Activated B cell treated with CpG ODN at 0.5 μM for 24 hours (primary cell): ENCODE data around the gene CCDC197. TPM values are rescaled to one million over a fixed set of nuclear protein-coding genes. Genes with fewer than 3 reads are reported as not detected.

Source experiments
- ATAC-seq: fragments of 200-7000 bp; cut with Tn5 transposase; one replicate; pipeline ENCODE4 v1.10.0; 2021; ENCODE audit warnings: low read depth, mild to moderate bottlenecking, moderate library complexity
- CTCF ChIA-PET: fragments of 350-600 bp; sonication (Branson Sonifier 250); formaldehyde crosslinking; loops from one replicate; lab custom pipeline; 2021; ENCODE audit warnings: antibody characterized with exemption; lab: Charles Lee
- POLR2A ChIA-PET: fragments of 350-600 bp; sonication (Branson Sonifier 250); formaldehyde crosslinking; loops from one replicate; lab custom pipeline; 2021; ENCODE audit warnings: antibody characterized with exemption; lab: Charles Lee
- DNase-seq: peaks from one replicate; pipeline ENCODE4 v3.0.0; 2022
- H3K27ac Mint-ChIP-seq: one replicate; pipeline ENCODE4 v1.8.0; 2020; ENCODE audit warnings: mixed read lengths
- H3K27me3 Mint-ChIP-seq: one replicate; pipeline ENCODE4 v1.8.0; 2021; ENCODE audit warnings: mixed read lengths
- H3K36me3 Mint-ChIP-seq: one replicate; pipeline ENCODE4 v1.8.0; 2021; ENCODE audit warnings: low read depth, mixed read lengths
- H3K4me1 Mint-ChIP-seq: one replicate; pipeline ENCODE4 v1.8.0; 2021; ENCODE audit warnings: mixed read lengths
- H3K4me3 Mint-ChIP-seq: one replicate; pipeline ENCODE4 v1.8.0; 2020; ENCODE audit warnings: mild to moderate bottlenecking, mixed read lengths
- H3K9me3 Mint-ChIP-seq: one replicate; pipeline ENCODE4 v1.8.0; 2020; ENCODE audit warnings: mixed read lengths
- intact Hi-C: fragments of 100-400 bp; cut with micrococcal nuclease; formaldehyde crosslinking; loops from one replicate; pipeline ENCODE4 v1.15.1; 2024
- total RNA-seq: library from RNA; stranded (reverse); gene quantifications from 2 replicates; pipeline ENCODE4 v1.2.3, GENCODE V29; 2022
- TF ChIP-seq, protein P1 (sequence below): fragments of 200-600 bp; IDR thresholded peaks from one replicate; pipeline ENCODE4 v1.8.0; 2022; ENCODE audit warnings: antibody characterized with exemption, mild to moderate bottlenecking

CCDC197 gene
- total RNA-seq, 1 donor from 2014 or later, result not detected

GRCh38 chr14:93971635-93972027 is 25.5 kb upstream of the CCDC197 start:
- ATAC-seq, result no peak
- CTCF ChIA-PET, result interaction anchor here (0.7 to 13.3 kb wide), 10 partner anchors 11 to 54 kb away, joined by 3 to 498 read pairs (median 12); partner anchors contain the start of gene OTUB2
- Mint-ChIP-seq H3K27ac (peak overlapping the region; percentile 89), H3K9me3 (no peaks in the 10 kb centered on the region), H3K27me3 (peaks cover 16% of the 10 kb centered on the region), H3K4me1 (peaks cover 70% of the 10 kb centered on the region), H3K36me3 (no peaks in the 10 kb centered on the region), H3K4me3 (peak overlapping the region; percentile 89)
- POLR2A ChIA-PET, result interaction anchor here (1.4 to 6.6 kb wide), 6 partner anchors 9 to 109 kb away, joined by 4 to 133 read pairs (median 12); partner anchors contain the start of genes DDX24 and IFI27L1
- TF ChIP-seq, protein P1, sequence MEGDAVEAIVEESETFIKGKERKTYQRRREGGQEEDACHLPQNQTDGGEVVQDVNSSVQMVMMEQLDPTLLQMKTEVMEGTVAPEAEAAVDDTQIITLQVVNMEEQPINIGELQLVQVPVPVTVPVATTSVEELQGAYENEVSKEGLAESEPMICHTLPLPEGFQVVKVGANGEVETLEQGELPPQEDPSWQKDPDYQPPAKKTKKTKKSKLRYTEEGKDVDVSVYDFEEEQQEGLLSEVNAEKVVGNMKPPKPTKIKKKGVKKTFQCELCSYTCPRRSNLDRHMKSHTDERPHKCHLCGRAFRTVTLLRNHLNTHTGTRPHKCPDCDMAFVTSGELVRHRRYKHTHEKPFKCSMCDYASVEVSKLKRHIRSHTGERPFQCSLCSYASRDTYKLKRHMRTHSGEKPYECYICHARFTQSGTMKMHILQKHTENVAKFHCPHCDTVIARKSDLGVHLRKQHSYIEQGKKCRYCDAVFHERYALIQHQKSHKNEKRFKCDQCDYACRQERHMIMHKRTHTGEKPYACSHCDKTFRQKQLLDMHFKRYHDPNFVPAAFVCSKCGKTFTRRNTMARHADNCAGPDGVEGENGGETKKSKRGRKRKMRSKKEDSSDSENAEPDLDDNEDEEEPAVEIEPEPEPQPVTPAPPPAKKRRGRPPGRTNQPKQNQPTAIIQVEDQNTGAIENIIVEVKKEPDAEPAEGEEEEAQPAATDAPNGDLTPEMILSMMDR, result no peak
- intact Hi-C loops, result loop anchor here (1.0 to 10.0 kb wide), 4 partner anchors 12 to 767 kb away; partner anchors contain the start of genes GON7, OTUB2 and UBR7
- DNase-seq, result no peak

DNA sequence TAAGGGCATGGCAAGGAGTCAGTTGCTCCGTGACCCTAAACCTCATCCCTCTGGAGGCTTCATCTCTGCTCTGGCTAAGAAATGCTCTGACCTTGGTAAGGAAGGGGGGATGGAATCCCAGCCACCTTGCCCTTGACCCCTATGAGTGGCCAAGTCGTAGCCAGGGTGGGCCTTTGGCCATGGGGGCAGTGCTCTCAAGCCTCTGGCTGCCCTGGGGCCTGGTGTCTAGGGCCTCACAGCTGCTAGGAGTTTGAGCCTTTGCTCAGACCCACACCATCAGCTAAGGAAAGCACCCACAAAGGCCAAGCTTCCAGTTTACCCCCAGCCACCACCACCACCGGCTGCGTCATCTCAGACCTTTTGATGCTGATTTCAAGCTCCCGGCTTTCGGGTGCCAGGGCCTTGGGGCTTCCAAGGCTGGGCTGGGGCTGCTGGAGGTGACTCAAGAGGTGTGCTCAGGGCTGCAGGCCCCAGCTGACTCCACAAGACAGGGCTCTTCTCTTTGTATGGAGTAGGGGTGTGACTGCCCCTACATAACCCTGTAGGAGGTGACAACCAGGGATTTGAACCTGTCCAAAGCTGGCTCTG is 24.4 kb upstream of the CCDC197 start:
- ATAC-seq (no peak), DNase-seq (no peak)
- Mint-ChIP-seq H3K27ac (no peak overlapping the region), H3K36me3 (no peaks in the 10 kb centered on the region), H3K27me3 (peaks cover 23% of the 10 kb centered on the region), H3K9me3 (no peaks in the 10 kb centered on the region), H3K4me3 (peak overlapping the region; percentile 7), H3K4me1 (peaks cover 65% of the 10 kb centered on the region)
- TF ChIP-seq, protein P1, result no peak
- CTCF ChIA-PET, result interaction anchor here (3.1 to 13.3 kb wide), 2 partner anchors 28 to 34 kb away, joined by 32 to 498 read pairs; no protein-coding TSS in a partner anchor
- intact Hi-C loops, result loop anchor here (10.0 kb wide), 1 partner anchor 768 kb away; the partner anchor contains the start of genes GON7 and UBR7
- POLR2A ChIA-PET, result interaction anchor here (3.7 to 6.6 kb wide), 2 partner anchors 10 to 15 kb away, joined by 17 to 133 read pairs; no protein-coding TSS in a partner anchor

DNA sequence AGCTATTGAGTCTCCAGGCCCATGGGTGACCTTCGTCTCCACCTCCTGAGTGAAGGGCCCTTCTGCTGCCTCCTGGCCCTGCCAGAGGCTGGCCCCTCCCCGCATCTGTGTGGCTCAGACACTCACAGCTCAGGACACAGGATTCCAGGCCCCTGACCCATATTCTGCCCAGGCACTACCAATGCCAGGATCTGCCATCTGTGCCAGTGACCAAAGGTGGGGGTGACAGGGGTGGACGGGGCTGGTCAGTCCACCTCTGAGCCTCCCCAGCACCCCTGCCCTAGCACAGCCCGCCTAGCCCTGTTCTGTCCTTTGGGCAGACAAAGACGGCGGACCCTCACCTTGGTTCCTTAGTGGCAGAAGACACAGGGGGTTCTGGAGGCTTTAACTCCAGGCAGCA is 23.5 kb upstream of the CCDC197 start:
- no peaks in the 10 kb centered on the region for H3K9me3 Mint-ChIP-seq
- POLR2A ChIA-PET, result interaction anchor here (3.7 kb wide), 1 partner anchor 11 kb away, joined by 17 read pairs; no protein-coding TSS in a partner anchor
- CTCF ChIA-PET, result interaction anchor here (13.3 kb wide), 1 partner anchor 35 kb away, joined by 498 read pairs; no protein-coding TSS in a partner anchor
- H3K4me1 Mint-ChIP-seq, result peaks cover 64% of the 10 kb centered on the region
- H3K27me3 Mint-ChIP-seq, result peaks cover 23% of the 10 kb centered on the region
- no peak overlapping the region for H3K27ac Mint-ChIP-seq
- TF ChIP-seq, protein P1, result no peak
- intact Hi-C loops, result loop anchor here (10.0 kb wide), 1 partner anchor 769 kb away; the partner anchor contains the start of genes GON7 and UBR7
- DNase-seq (no peak), ATAC-seq (no peak)
- no peaks in the 10 kb centered on the region for H3K36me3 Mint-ChIP-seq
- no peak overlapping the region for H3K4me3 Mint-ChIP-seq

DNA sequence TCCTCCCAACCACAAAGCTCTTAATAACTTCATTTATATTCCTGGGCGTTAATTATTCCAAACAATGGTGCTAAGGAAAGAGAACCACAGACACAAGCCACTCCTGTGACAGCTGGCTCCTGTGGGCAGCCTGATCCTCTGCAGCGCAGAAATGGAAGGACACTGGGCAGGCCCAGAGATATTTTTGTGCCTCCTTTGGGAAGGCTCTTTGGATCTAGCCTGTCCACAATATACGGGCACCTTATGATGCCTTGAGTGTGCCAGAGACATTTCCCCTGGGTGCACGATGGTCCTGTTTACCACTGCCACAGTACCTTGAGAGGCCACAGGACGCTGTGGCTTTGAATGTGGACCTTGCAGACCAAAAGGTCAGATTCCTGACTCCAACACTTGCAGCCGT is 22.8 kb upstream of the CCDC197 start:
- intact Hi-C loops, result loop anchor here (10.0 kb wide), 1 partner anchor 769 kb away; the partner anchor contains the start of genes GON7 and UBR7
- Mint-ChIP-seq H3K9me3 (no peaks in the 10 kb centered on the region), H3K27me3 (peaks cover 23% of the 10 kb centered on the region), H3K4me1 (peaks cover 64% of the 10 kb centered on the region), H3K36me3 (no peaks in the 10 kb centered on the region), H3K4me3 (no peak overlapping the region), H3K27ac (no peak overlapping the region)
- ChIA-PET CTCF (interaction anchor here (13.3 kb wide), 1 partner anchor 36 kb away, joined by 498 read pairs; no protein-coding TSS in a partner anchor), POLR2A (interaction anchor here (0.7 kb wide), 1 partner anchor 35 kb away, joined by 3 read pairs; no protein-coding TSS in a partner anchor)
- TF ChIP-seq, protein P1, result no peak
- DNase-seq (no peak), ATAC-seq (no peak)

- H3K4me1 Mint-ChIP-seq, result peaks cover 61% of the 10 kb centered on the region
- H3K4me3 Mint-ChIP-seq, result no peak overlapping the region
- intact Hi-C loops, result loop anchor here (10.0 kb wide), 1 partner anchor 770 kb away; the partner anchor contains the start of genes GON7 and UBR7
- H3K9me3 Mint-ChIP-seq, result no peaks in the 10 kb centered on the region
- no peaks in the 10 kb centered on the region for H3K36me3 Mint-ChIP-seq
- TF ChIP-seq, protein P1, result no peak
- no peak overlapping the region for H3K27ac Mint-ChIP-seq
- no peak for ATAC-seq
- POLR2A ChIA-PET, result interaction anchor here (0.7 kb wide), 1 partner anchor 35 kb away, joined by 3 read pairs; no protein-coding TSS in a partner anchor
- peaks cover 23% of the 10 kb centered on the region for H3K27me3 Mint-ChIP-seq
- no peak for DNase-seq
- CTCF ChIA-PET, result interaction anchor here (13.3 kb wide), 1 partner anchor 36 kb away, joined by 498 read pairs; no protein-coding TSS in a partner anchor
Measured at GRCh38 chr14:93974833-93975232, 22.3 kb upstream of the CCDC197 start.
